OCI-LY3 (cell line): ENCODE data around the gene XRRA1.

ENCODE experiments used
- H2AFZ ChIP-seq: fragments of 200-600, 300-600 bp; shearing (Covaris generic); 2 replicates; pipeline ENCODE4 v1.6.0; 2014; ENCODE audit warnings: antibody characterized with exemption, low read depth, low read length
- H3K27ac ChIP-seq: fragments of 200-600, 300-600 bp; sonication (generic); 2 replicates; pipeline ENCODE4 v1.5.1; 2014; ENCODE audit warnings: mild to moderate bottlenecking, low read length, moderate library complexity, mixed read lengths
- H3K27me3 ChIP-seq: fragments of 200-600, 300-600 bp; sonication (generic); 2 replicates; pipeline ENCODE4 v1.6.1; 2014; ENCODE audit warnings: low read depth, low read length, mixed read lengths
- H3K36me3 ChIP-seq: fragments of 200-600, 300-600 bp; sonication (generic); replicated peaks from 2 replicates; pipeline ENCODE3; 2014; ENCODE audit warnings: low read depth, low read length, mixed read lengths
- H3K4me1 ChIP-seq: fragments of 300-600, 200-600 bp; sonication (generic); 2 replicates; pipeline ENCODE4 v1.6.1; 2014; ENCODE audit warnings: low read length, mixed read lengths
- H3K4me2 ChIP-seq: fragments of 200-600, 300-600 bp; sonication (generic); 2 replicates; pipeline ENCODE4 v1.6.1; 2014; ENCODE audit warnings: low read length, mixed read lengths
- H3K4me3 ChIP-seq: fragments of 300-600, 200-600 bp; sonication (generic); 2 replicates; pipeline ENCODE4 v1.5.1; 2014; ENCODE audit warnings: antibody characterized with exemption, mild to moderate bottlenecking, low read length, moderate library complexity
- H3K79me2 ChIP-seq: fragments of 300-600, 200-600 bp; shearing (Covaris generic); 2 replicates; pipeline ENCODE4 v1.6.1; 2014; ENCODE audit warnings: mild to moderate bottlenecking, low read length, mixed read lengths
- H3K9ac ChIP-seq: fragments of 300-600, 200-600 bp; shearing (Covaris generic); 2 replicates; pipeline ENCODE4 v1.6.0; 2014; ENCODE audit warnings: mild to moderate bottlenecking, low read length, moderate library complexity
- H3K9me3 ChIP-seq: fragments of 200-600, 300-600 bp; shearing (Covaris generic); 2 replicates; pipeline ENCODE4 v1.6.1; 2014; ENCODE audit warnings: low read length, mixed read lengths; ENCODE audit not compliant: insufficient read depth
- H4K20me1 ChIP-seq: fragments of 200-600, 300-600 bp; sonication (generic); 2 replicates; pipeline ENCODE4 v1.6.1; 2016; ENCODE audit warnings: low read length, mixed read lengths; ENCODE audit not compliant: insufficient read depth
- CTCF ChIP-seq: fragments of 200-600, 300-600 bp; sonication (generic); IDR thresholded peaks from 2 replicates; pipeline ENCODE4 v1.5.1; 2014; ENCODE audit warnings: antibody characterized with exemption, low read length, low read depth
- EZH2phosphoT487 ChIP-seq: fragments of 200-600 bp; shearing (Covaris generic); IDR thresholded peaks from 2 replicates; pipeline ENCODE4 v1.6.1; 2018; ENCODE audit warnings: antibody characterized with exemption, mixed run types, low read depth

XRRA1 gene

DNA sequence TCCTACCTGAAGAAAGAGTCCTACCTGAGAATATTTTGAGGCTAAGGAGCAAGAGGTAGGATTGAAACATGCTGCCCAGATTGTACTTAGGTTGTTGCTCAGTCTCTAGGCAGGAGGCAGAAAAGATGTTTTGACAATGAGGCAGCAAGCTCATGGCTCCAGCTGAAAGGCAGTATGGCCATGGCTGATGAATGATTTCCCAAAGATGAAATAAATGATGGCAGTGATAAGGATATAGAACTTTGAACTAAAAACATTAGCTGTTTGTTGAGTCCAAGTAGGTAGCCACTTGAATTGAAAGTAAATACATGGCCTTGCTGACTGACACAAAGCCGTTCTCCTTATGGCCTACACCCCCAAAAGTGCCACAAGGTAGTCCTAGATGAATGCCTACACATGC is 33.0 kb upstream of the XRRA1 start:
- Histone ChIP-seq H3K4me3 (no peak overlapping the region), H3K9me3 (no peaks in the 10 kb centered on the region), H3K27ac (no peak overlapping the region), H3K4me2 (no peak overlapping the region), H2AFZ (no peak overlapping the region), H3K9ac (no peak overlapping the region), H3K36me3 (peaks cover 33% of the 10 kb centered on the region), H3K79me2 (no peaks in the 10 kb centered on the region), H3K27me3 (no peaks in the 10 kb centered on the region), H4K20me1 (peaks cover 5% of the 10 kb centered on the region), H3K4me1 (peaks cover 6% of the 10 kb centered on the region)
- TF ChIP-seq EZH2phosphoT487 (no peak), CTCF (no peak)

- H2AFZ ChIP-seq = no peak overlapping the region
- no peak overlapping the region for H3K4me3 ChIP-seq
- H4K20me1 ChIP-seq = peaks cover 5% of the 10 kb centered on the region
Observed at GRCh38 chr11:74980634-74981033, 31.7 kb upstream of the XRRA1 start.

GRCh38 chr11:74978041-74978440 is 29.1 kb upstream of the XRRA1 start:
- H3K4me2 ChIP-seq = no peak overlapping the region
- no peak overlapping the region for H3K27ac ChIP-seq
- H3K9ac ChIP-seq = no peak overlapping the region
- H3K4me1 ChIP-seq = peaks cover 3% of the 10 kb centered on the region; the same call in 1 of the 2 replicates
- peaks cover 18% of the 10 kb centered on the region for H4K20me1 ChIP-seq
- H3K9me3 ChIP-seq = no peaks in the 10 kb centered on the region
- no peaks in the 10 kb centered on the region for H3K27me3 ChIP-seq
- H3K4me3 ChIP-seq = no peak overlapping the region
- H3K36me3 ChIP-seq = peaks cover 67% of the 10 kb centered on the region
- TF ChIP-seq EZH2phosphoT487 (no peak), CTCF (no peak)
- peaks cover 4% of the 10 kb centered on the region; the same call in 1 of the 2 replicates for H3K79me2 ChIP-seq
- H2AFZ ChIP-seq = no peak overlapping the region

More at GRCh38 chr11:74980634-74981033, 31.7 kb upstream of the XRRA1 start:
- Histone ChIP-seq H3K27ac (no peak overlapping the region), H3K36me3 (peaks cover 44% of the 10 kb centered on the region), H3K9me3 (no peaks in the 10 kb centered on the region), H3K79me2 (no peaks in the 10 kb centered on the region), H3K4me2 (no peak overlapping the region), H3K4me1 (peaks cover 6% of the 10 kb centered on the region), H3K9ac (no peak overlapping the region), H3K27me3 (no peaks in the 10 kb centered on the region)
- TF ChIP-seq EZH2phosphoT487 (no peak), CTCF (no peak)

DNA sequence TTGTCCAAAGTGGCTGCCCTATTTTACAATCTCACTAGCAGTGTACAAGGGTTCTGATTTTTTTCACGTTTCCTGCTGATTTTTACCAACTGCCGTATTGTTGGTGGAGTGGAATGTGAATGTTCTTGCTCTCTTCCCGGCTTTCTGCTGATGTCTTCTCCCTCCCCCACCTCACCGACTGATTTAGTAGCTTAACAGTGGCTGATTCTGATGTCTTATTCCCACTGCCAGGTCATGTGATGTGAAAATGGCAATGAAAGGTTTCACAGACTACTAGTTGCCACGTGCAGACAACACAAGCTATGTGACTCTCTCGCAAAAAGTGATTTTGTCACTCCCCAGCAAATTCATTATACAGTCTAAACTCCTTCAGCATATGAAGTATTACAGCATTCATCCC is 22.5 kb upstream of the XRRA1 start:
- Histone ChIP-seq H3K4me2 (no peak overlapping the region), H3K9ac (no peak overlapping the region), H3K36me3 (peaks cover 70% of the 10 kb centered on the region), H3K4me3 (no peak overlapping the region), H3K4me1 (no peaks in the 10 kb centered on the region), H3K9me3 (no peaks in the 10 kb centered on the region), H4K20me1 (peaks cover 33% of the 10 kb centered on the region), H3K79me2 (peaks cover 40% of the 10 kb centered on the region), H3K27ac (no peak overlapping the region), H3K27me3 (no peaks in the 10 kb centered on the region), H2AFZ (no peak overlapping the region)
- no peak for TF ChIP-seq EZH2phosphoT487
- TF ChIP-seq CTCF = no peak
